GM21717 (cell line): ENCODE results near the gene CLIC3.
A peak's percentile ranks its signal among the peaks of the same experiment; 100 is the strongest.

Source experiments
- ATAC-seq: cut with Tn5 transposase; IDR thresholded peaks from one replicate; pipeline ENCODE4 v1.9.1; 2021; ENCODE audit warnings: mild to moderate bottlenecking, moderate library complexity; ENCODE audit not compliant: unreplicated experiment

CLIC3 gene

GRCh38 chr9:136954270-136955083 lies 41.9 kb downstream of the CLIC3 start:
- no peak for ATAC-seq

- no peak for ATAC-seq
Measured at GRCh38 chr9:136953771-136954269, 42.5 kb downstream of the CLIC3 start.

- ATAC-seq = no peak
Measured at GRCh38 chr9:136952876-136953770, 43.2 kb downstream of the CLIC3 start.

- ATAC-seq = no peak
Measured at GRCh38 chr9:136952321-136952850, 44.0 kb downstream of the CLIC3 start.

GRCh38 chr9:136951541-136952320 lies 44.6 kb downstream of the CLIC3 start, which contains the start of gene LCN12:
Gene LCN12, plus strand, starts transcription at chr9:136952273. Its CDS starts 55 bp downstream, at chr9:136952328.
- no peak for ATAC-seq

GRCh38 chr9:136950656-136951276 lies 45.6 kb downstream of the CLIC3 start:
- no peak for ATAC-seq

GRCh38 chr9:136949817-136950655 lies 46.3 kb downstream of the CLIC3 start:
- ATAC-seq = peak; percentile 62

- no peak for ATAC-seq
Measured at GRCh38 chr9:136949239-136949816, 47.0 kb downstream of the CLIC3 start.

GRCh38 chr9:136947955-136948510 lies 48.3 kb downstream of the CLIC3 start:
- ATAC-seq = no peak

- no peak for ATAC-seq
Measured at GRCh38 chr9:136947028-136947891, 49.1 kb downstream of the CLIC3 start.

GRCh38 chr9:136946228-136947027 lies 49.9 kb downstream of the CLIC3 start:
- ATAC-seq = no peak

- ATAC-seq = no peak
Measured at GRCh38 chr9:136945333-136946227, 50.8 kb downstream of the CLIC3 start.
